Stimulated activated CD4-positive, alpha-beta T cell treated with anti-CD3 and anti-CD28 coated beads, Interleukin-2, amount 100 ng/mL, for 4 hours (primary cell): Measurements from ENCODE around the gene MRPS25.

ENCODE experiments used
- DNase-seq: peaks from one replicate; pipeline ENCODE4 v3.0.0-alpha.2; 2020; ENCODE audit warnings: low read depth

Gene MRPS25

DNA sequence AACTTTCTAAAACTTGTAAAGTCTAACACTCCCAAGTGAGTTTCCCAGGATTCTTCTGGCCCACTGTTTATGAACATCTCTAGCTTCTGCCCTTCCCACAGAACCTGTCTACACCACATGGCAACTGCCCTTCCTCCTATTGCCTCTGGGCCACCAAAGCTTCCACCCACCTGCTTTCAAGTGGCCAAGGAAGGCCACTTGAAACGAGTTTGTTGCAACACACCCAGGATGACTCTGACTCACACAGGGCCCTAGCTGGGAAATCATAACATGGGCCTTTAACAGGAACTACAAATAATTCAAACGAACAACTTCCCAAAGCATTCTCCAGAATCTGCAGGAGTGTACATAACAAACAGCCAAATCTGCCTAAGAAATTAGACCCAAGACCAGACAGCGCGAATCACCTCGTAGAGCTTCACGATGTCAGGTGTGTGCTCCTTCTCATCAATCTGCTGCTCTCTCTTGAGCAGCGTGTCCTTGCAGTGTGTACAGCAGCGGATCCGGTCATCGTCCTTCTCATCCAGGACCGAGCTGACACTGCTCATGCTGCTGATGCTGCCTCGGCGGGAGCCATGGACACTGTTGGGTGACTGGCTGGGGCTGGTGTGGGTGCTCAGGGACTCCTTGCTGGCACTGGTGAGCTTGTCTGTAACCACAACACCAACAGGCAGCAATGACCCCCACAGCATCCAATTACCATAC lies 17.0 kb upstream of the MRPS25 start:
- DNase-seq, result no peak

DNA sequence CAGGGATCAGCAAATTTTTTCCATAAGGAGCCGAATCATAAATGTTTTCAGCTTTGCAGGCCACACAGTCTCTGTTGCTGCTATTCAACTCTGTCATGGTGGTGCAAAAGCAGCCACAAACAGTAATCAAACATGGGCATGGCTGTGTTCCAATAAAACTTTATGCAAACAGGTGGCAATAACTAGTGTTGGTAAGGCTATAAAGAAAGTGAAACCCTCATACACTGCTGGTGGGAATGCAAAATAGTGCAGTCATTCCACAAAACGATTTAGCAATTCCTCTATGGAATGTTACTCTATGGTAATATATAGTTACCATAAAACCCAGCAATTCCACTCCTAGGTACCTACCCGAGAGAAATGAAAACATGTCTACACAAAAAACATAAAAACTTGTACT lies 14.0 kb upstream of the MRPS25 start:
- DNase-seq, result no peak

DNA sequence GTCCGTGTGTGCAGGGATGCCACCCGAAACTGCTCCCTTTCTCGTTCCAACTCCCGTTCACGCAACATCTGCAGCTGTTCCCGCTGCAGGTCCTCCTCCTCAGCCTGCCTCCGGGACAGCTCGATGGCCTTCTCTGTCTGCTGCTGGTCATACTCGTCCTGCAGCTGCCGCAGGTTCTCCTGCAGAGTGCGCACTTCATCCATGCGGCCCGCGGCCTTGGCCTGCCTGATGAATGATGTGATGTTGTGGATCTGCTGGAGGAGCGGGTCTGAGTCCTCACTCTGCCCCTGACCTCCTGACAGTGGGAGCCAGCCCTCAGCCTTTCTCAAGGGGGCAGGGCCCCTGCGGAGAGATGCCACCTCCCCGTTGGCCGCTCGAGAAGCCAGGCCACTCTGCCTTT lies 9.4 kb upstream of the MRPS25 start:
- DNase-seq, result no peak

DNA sequence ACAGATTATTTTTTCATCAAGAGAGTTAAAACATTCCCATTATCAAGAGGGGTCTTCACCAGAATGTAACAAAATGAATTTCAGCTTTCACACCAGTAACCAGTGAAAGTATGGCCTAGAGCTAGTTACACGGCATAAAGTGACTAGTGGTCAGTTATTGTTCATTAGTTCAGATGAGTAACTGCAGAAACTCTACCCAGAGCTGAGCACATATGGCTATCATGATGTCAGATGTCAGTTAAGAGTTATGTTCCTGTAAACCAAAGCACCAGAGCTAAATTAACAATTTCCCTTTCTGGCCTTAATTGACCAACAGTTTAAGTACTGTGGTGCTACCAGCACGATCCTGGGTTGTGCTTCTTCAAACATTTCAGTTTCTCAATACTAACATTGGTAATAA lies 6.6 kb upstream of the MRPS25 start:
- no peak for DNase-seq

DNA sequence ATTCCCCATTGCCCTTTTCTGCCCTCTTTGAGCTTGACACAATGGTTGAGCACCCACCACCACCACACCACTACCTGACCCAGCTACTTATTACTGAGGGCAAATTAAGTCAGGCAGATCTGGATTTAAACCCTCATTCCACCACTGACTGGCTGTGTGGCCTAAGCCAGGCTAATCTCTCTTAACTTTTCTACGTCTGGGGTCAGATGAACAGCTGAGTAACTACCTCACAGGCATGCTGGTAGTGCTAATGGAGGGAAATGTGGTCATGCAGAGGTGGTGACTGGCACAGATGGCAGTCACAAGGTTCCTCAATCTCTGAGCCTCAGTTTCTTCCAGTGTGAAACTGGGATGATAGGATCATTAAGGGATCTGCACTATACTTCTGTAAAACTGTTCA lies 4.3 kb upstream of the MRPS25 start:
- DNase-seq, result no peak

DNA sequence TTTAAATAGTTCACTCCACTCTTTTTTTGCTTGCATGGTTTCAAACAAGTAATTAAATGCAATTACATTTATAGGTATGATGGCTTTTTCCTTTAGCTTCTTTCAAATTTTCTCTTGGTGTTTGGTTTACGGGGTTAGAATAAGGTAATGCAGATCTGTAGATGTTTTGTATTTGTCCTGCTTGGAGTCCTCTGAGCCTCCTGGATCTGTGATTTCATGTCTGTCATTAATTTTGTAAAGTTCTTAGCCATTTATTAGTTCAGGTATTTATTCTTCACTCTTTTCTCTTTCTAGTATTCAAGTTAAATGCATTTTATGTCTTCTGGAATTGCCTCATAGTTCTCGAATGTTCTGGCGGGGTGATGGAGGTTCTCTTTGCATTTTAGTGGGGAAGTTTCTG lies 1.4 kb upstream of the MRPS25 start:
- DNase-seq, result no peak

DNA sequence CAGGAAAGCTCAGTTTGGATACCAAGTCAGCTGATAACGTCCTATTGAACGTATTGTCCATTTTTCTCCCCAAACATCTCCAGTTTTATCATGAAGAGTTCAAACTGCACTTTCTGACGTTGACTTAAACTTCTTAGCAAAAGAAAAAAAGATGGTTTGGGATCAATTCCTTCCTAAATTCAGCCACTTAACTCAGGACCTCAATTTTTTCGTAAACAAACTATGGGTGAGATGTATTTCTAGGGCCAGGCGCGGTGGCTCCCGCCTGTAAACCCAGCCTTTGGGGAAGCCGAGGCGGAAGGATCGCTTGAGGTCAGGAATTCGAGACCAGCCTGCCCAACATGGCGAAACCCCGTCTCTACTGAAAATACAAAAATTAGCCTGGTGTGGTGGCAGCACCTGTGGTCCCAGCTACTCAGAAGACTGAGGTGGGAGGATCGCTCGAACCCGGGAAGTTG lies 464 bp upstream of the MRPS25 start:
- no peak for DNase-seq

DNA sequence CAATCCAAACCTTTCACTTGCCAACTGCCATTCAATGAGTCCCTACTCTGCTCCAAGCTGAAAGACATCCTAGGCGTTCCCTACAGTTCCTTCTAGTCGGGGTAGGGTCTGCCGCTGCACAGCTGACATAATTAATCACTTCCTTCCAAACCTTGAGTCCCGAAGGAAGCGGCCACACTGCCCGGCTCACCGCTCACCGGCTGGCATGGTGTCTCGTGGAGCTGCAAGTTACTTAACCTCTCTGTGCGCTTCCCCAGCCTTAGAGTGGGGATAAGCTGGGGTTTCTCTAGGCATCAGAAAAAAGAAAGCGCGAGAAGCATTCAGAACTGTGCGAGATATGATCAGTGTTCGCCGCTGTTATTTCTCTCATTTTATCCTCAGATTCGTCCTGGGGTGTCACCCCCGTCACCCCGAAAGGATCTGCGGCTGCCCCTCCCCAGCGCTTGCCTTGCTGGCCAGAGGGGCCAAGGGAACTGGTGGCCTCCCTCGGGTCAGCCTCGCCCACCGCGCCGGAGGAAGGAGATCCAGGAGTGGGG lies 748 bp downstream of the MRPS25 start:
- no peak for DNase-seq

DNA sequence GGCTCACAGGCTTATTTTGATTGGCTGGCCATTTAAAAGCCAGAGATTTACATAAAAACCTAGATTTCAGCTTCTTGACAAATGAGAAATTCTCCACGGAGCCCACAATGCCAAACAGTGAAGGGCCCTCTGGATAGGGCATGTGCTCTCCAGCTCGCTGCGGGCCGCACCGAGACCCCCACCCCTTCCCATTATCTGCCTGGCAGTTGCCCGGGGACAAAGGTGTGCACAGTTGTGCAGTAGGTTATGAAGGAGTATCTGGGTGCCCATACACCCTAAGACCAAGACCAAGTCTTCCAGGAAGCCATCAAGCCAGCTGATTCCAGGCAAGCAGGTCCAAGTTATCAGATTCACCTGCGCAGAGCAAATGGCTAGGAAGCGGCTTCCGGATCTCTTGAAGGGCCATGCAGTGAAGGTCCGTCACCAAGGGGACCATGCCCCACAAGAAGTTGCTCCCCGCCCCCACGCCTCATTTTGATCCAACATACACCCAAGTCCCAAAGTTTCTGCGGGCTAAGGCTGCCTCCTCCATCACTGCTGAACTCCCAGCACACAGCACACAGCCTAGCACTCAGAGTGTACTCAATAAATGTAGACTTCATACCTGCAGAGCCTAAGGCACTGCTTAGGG lies 1.3 kb downstream of the MRPS25 start:
- DNase-seq, result no peak

DNA sequence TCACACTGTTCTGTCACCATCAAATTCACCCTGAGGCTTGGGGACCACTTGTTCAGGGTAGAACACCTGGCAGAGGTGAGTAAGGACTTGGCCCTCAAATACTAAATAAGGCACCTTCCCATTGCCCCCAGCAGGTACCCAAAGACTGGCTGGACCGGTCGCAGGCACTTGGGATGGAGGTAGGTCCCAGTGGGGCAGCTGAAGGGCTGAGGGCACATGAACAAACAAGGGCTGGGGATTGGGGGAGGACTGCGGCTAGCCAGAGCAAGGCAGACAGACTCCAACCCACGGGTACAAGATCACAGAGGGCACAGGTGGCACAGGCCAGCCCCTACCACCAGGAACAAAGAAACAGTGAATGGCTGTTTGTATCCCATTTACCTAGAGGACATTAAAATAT lies 1.9 kb downstream of the MRPS25 start:
- DNase-seq, result no peak

DNA sequence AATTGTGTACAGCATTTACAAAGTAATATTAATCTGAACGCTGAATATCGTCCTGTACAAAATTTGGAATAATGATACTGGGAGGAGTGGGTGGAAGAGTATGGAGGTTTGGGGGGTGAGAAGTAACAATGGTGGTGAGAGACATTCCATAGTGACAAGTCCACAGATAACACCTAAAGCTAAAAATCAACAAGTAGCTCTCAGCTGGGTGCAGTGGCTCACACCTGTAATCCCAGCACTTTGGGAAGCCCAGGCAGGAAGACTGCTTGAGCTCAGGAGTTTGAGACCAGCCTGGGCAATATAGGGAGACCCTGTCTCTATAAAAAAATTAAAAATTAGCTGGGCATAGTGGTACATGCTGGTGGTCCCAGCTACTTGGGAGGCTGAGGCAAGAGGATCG lies 5.1 kb downstream of the MRPS25 start:
- no peak for DNase-seq

DNA sequence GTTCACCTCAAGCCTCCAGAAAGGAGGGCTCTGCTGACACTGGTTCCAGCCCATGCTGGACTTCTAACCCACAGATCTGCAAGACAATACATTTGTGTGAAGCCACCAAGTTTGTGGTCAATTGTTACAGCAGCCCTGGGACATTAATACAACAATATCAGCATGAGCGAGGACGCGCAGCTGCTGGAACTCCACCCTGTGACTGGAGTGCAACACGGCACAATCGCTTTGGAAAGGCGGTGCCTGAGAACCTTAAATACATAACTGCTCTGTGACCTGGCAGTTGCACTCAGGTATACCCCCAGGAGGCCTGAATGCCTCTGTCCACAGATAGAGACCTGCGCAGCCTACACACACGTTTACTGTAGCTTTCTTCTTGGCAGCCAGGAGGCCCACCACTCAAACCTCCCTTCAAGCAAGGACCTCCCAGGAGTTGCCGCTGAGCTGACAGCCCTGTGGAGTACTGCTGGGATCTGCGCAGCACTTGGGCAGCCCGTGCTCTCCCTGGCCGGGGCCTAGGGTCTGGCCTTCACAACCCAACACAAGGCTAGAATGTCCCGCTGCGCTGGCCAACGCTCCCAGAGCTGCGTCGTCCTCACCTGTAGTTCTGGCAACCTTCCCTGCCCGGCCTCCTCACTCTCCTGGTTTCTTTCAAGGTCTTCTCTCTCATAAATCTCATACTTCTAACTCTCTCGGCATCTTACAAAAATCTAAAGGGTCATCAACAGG lies 8.3 kb downstream of the MRPS25 start:
- no peak for DNase-seq

DNA sequence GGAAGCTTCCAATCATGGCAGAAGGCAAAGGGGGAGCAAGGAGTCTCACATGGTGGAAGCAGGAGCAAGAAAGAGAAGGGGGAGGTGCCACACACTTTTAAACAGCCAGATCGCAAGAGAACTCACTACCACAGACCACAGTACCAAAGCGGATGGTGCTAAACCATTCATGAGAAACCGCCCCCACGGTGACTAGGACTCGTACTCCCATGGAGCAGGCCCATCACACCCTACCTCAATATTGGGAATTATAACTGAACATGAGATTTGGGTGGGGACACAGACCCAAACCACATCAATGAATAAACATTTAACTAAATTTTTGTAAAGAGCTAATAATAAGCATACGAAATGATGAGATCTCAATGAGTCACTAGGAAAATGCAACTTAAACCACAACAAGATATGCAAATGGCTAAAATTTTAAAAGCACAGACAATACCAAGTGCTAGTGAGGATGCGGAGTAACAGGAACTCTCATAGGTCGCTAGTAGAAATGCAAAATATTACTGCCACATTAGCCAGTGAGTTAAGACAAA lies 10.0 kb downstream of the MRPS25 start:
- peak; percentile 27 for DNase-seq

DNA sequence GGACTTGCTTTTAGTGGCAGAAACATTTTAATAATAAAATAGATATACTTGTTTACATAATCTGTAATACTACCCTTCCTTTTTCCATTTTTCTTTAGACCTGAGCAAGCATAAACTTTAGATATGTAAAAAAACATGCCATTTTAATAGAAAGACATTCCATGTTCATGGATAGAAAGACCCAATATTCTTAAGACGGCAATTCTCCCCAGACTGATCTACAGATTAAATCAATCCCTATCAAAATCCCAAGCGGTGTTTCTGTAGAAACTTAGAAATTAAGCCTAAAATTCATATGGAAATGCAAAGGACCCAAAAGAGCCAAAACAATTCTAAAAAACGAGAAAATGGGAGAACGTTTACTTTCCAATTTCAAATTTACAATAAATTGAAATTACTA lies 11.6 kb downstream of the MRPS25 start:
- no peak for DNase-seq

DNA sequence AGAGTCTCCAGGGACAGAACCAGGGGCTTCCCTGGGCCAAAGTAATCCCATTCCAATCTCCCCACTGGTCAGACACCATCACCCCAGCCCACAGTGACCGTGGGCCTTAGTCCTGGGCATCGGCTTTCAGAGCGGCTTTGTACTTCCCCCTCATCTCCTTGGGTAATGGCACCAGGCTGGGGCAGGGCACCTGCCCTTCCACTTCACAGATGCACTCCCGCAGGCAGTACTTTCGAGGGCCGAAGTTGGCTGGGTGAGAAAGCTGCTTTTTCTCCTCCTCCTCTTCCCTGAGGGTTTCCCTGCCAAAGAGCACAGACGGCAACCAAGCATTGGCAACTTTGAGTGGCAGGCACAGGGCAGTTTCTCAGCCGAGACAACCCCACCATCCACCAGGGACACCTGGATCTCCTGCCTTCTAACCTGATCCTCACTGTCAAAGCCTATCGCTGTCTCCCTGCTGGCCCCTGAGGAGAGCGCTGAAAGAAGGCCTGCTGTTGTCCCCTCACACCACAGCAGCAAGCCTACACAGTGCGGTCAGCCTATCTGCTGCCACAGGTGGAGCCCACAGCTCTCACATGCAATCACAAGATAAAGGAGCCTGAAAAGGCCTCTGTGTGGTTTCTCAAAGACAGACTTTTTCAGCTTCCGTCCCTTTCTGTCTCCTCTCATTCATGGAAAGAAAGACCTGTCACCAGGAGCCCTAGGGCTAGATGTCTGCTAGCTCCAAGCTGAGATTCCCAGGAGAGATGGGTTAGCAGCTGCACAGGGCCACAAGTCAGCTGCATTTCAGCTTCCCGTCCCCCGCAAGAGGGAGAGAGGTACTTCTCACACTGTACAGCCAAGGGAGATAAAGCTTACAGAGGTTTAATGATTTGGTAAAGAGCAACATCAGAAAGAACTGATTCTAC lies 12.5 kb downstream of the MRPS25 start:
- DNase-seq, result no peak

DNA sequence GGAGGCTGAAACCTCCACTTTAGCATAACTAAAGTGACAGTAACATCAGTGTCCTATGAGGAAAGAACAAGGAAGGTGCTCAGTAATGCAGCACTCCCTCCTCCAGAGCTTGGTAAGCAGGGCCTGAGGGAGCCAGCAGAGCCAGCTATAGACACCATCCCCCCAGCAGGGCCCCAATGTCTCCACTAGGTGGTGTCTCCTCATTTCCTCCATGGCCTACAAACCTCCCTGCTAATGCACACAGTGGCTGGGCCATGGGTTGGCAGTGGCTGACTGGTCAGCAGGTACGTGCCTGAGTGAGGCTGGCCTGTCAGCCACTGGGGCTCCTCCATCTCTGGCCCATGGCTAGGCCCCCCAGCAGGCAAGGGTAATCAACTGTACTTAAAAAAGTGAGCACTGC lies 13.6 kb downstream of the MRPS25 start:
- DNase-seq, result no peak

DNA sequence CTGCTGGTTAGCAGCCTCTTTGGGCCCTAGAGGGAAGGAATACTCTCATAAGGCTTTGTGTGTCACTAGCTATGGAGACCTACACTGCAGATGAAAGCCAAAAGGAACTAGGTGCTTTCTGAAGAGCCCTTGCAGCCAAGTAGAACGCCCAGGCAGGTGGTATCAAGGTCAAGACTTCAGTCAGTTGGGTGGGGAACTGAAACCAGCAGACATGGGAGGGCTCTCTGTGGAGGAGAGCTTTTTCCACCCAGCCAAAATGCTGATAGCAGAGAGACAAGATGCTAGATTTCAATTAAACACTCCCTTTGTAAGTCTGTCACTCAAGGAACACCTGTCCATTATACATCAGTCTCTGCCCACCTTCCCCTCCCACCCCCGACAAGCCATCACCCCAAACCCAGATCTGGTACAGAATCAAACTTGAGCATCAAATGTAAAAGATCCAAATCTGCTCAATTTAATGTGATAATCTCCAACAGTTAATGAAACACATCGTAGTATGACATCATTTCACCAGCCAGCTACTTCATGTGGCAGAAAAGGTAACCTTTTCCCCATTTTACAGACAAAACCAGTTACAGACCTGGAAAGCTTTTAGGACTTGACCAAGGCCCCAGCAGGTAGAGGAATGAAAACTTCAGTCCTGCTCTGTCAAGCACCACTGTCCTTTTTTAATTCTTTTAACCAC lies 14.6 kb downstream of the MRPS25 start:
- no peak for DNase-seq

DNA sequence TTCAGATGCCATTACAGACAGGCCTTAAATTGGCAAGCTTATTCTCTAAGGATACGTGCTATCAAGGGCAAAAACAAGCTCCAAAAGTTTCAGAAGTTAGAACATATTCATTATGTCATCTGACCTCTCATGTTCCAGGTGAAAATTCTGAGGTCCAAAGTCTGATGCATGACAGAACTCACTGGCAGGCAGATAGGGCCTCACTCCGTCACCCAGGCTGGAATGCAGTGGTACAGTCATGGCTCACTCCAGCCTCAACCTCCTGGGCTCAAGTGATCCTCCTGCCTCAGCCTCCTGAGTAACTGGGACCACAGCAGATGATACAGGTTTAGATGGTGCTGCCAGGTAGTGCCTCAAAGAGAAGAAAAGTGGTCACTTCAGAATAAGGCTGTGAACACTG lies 15.5 kb downstream of the MRPS25 start:
- no peak for DNase-seq

DNA sequence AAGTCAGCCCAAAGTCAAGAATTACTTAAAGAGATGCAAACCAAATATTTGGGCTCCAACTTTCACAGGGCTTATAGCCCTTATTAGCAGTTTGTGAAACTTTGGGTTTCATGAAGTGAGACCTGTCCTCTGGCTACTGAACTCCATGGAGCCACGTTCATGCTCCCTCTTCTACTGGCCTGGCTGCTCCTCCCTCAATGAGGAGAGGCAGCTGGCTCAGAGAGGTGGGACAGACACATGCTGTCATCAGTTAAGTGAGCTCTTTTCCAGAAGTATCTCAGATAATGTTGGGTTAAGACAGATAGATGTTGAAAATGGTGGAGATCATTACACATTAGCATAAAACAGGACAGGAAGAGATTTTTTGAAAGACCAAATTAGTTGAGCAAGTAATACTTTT lies 19.4 kb downstream of the MRPS25 start:
- no peak for DNase-seq

DNA sequence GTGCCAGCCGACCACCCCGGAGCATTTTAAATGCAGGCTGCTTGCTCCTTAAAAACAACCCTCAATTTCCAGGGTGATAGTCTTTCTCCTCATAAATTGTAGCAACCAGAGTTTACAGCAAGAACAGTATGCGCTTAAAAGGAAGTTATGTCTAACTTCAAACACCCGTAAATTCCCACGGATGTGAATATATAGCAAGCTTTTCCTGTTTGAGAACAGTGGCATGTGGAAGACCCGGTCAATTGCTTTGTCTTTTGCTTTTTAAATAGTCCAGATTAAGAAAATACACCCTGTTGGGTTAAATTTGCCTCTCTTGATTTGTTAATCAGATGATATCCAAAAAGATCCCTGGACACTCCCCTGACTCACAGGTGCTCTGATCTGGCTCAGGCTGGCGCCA lies 20.8 kb downstream of the MRPS25 start:
- no peak for DNase-seq
